ENCODE measurements around the gene TBC1D5. TPM values are rescaled to one million over a fixed set of nuclear protein-coding genes. Genes with fewer than 3 reads are reported as not detected.
A peak's percentile ranks its signal among the peaks of the same experiment; 100 is the strongest.

Gene TBC1D5
- total and polyA plus RNA-seq, 5 donors from 2014 or later: 27.6 to 61.6 (median 36.4) TPM

- no peak for DNase-seq
- peaks cover 15% of the 10 kb centered on the region for H3K36me3 Mint-ChIP-seq
- H3K27me3 ChIP-seq (ENCODE audit: control insufficient read depth, insufficient read depth, low read length): no peaks in the 10 kb centered on the region
- H3K4me1 Mint-ChIP-seq: peaks cover 3 to 20% (median 8%) of the 10 kb centered on the region in 4 donors
- peaks cover 3 to 8% of the 10 kb centered on the region in 2 experiments for H3K9me3 ChIP-seq (ENCODE audit: control insufficient read depth in 2 of 2, low read length in 2 of 2)
- H3K36me3 ChIP-seq (ENCODE audit: control insufficient read depth, insufficient read depth, low read length): peaks cover 7% of the 10 kb centered on the region
- peak overlapping the region in 1 of 3 donors; percentile 17 for H3K27ac Mint-ChIP-seq
- H3K4me3 Mint-ChIP-seq: no peak overlapping the region
- H3K27ac ChIP-seq (ENCODE audit: insufficient read depth, low read length, poor library complexity, severe bottlenecking): no peak overlapping the region
- peaks cover 0 to 15% (median 8%) of the 10 kb centered on the region in 7 donors for H3K9me3 Mint-ChIP-seq
- ATAC-seq (ENCODE audit: low read depth in 2 of 2): no peak
- H3K27me3 Mint-ChIP-seq: no peaks in the 10 kb centered on the region
- H3K4me3 ChIP-seq (ENCODE audit: low read depth, low read length): no peak overlapping the region
- no peaks in the 10 kb centered on the region for H3K4me1 ChIP-seq (ENCODE audit: control insufficient read depth, insufficient read depth, low read length, poor library complexity, severe bottlenecking)
Observed at GRCh38 chr3:17585394-17586325, 156.8 kb downstream of the TBC1D5 start.

- Histone ChIP-seq H3K27ac (ENCODE audit: insufficient read depth, low read length, poor library complexity, severe bottlenecking) (no peak overlapping the region), H3K4me1 (ENCODE audit: control insufficient read depth, insufficient read depth, low read length, poor library complexity, severe bottlenecking) (peaks cover 11% of the 10 kb centered on the region), H3K36me3 (ENCODE audit: control insufficient read depth, insufficient read depth, low read length) (no peaks in the 10 kb centered on the region), H3K4me3 (ENCODE audit: low read depth, low read length) (no peak overlapping the region), H3K9me3 (ENCODE audit: control insufficient read depth in 2 of 2, low read length in 2 of 2) (no peaks in the 10 kb centered on the region), H3K27me3 (ENCODE audit: control insufficient read depth, insufficient read depth, low read length) (no peaks in the 10 kb centered on the region)
- no peak for ATAC-seq (ENCODE audit: low read depth in 2 of 2)
- Mint-ChIP-seq H3K4me3 (no peak overlapping the region), H3K27me3 (no peaks in the 10 kb centered on the region), H3K27ac (no peak overlapping the region), H3K9me3 (peaks cover 0 to 1% (median 0%) of the 10 kb centered on the region in 7 donors), H3K36me3 (no peaks in the 10 kb centered on the region), H3K4me1 (peaks cover 3 to 16% (median 8%) of the 10 kb centered on the region in 4 donors)
- DNase-seq: no peak
Observed at GRCh38 chr3:17584066-17584465, 158.4 kb downstream of the TBC1D5 start.

- no peak overlapping the region for H3K4me3 Mint-ChIP-seq
- no peaks in the 10 kb centered on the region for H3K9me3 ChIP-seq (ENCODE audit: control insufficient read depth in 2 of 2, low read length in 2 of 2)
- peaks cover 11% of the 10 kb centered on the region for H3K4me1 ChIP-seq (ENCODE audit: control insufficient read depth, insufficient read depth, low read length, poor library complexity, severe bottlenecking)
- H3K27ac Mint-ChIP-seq: no peak overlapping the region
- H3K9me3 Mint-ChIP-seq: peaks cover 0 to 1% (median 0%) of the 10 kb centered on the region in 7 donors
- no peaks in the 10 kb centered on the region for H3K36me3 Mint-ChIP-seq
- no peaks in the 10 kb centered on the region for H3K36me3 ChIP-seq (ENCODE audit: control insufficient read depth, insufficient read depth, low read length)
- no peaks in the 10 kb centered on the region for H3K27me3 Mint-ChIP-seq
- H3K27me3 ChIP-seq (ENCODE audit: control insufficient read depth, insufficient read depth, low read length): no peaks in the 10 kb centered on the region
- no peak for ATAC-seq (ENCODE audit: low read depth in 2 of 2)
- peaks cover 2 to 14% (median 5%) of the 10 kb centered on the region in 4 donors for H3K4me1 Mint-ChIP-seq
- no peak for DNase-seq
- H3K4me3 ChIP-seq (ENCODE audit: low read depth, low read length): no peak overlapping the region
- no peak overlapping the region for H3K27ac ChIP-seq (ENCODE audit: insufficient read depth, low read length, poor library complexity, severe bottlenecking)
Observed at GRCh38 chr3:17583530-17583929, 158.9 kb downstream of the TBC1D5 start.

- peaks cover 0 to 1% (median 0%) of the 10 kb centered on the region in 7 donors for H3K9me3 Mint-ChIP-seq
- no peak for DNase-seq
- Histone ChIP-seq H3K27ac (ENCODE audit: insufficient read depth, low read length, poor library complexity, severe bottlenecking) (no peak overlapping the region), H3K9me3 (ENCODE audit: control insufficient read depth in 2 of 2, low read length in 2 of 2) (no peaks in the 10 kb centered on the region), H3K36me3 (ENCODE audit: control insufficient read depth, insufficient read depth, low read length) (no peaks in the 10 kb centered on the region), H3K4me1 (ENCODE audit: control insufficient read depth, insufficient read depth, low read length, poor library complexity, severe bottlenecking) (peaks cover 11% of the 10 kb centered on the region), H3K4me3 (ENCODE audit: low read depth, low read length) (no peak overlapping the region), H3K27me3 (ENCODE audit: control insufficient read depth, insufficient read depth, low read length) (no peaks in the 10 kb centered on the region)
- no peaks in the 10 kb centered on the region for H3K27me3 Mint-ChIP-seq
- no peak for ATAC-seq (ENCODE audit: low read depth in 2 of 2)
- no peaks in the 10 kb centered on the region for H3K36me3 Mint-ChIP-seq
- no peak overlapping the region for H3K27ac Mint-ChIP-seq
- H3K4me1 Mint-ChIP-seq: peaks cover 0 to 19% (median 7%) of the 10 kb centered on the region in 4 donors
- H3K4me3 Mint-ChIP-seq: no peak overlapping the region
Observed at GRCh38 chr3:17581421-17582080, 160.9 kb downstream of the TBC1D5 start.

GRCh38 chr3:17580901-17581300 lies 161.5 kb downstream of the TBC1D5 start:
- Histone ChIP-seq H3K4me1 (ENCODE audit: control insufficient read depth, insufficient read depth, low read length, poor library complexity, severe bottlenecking) (peaks cover 11% of the 10 kb centered on the region), H3K9me3 (ENCODE audit: control insufficient read depth in 2 of 2, low read length in 2 of 2) (no peaks in the 10 kb centered on the region), H3K4me3 (ENCODE audit: low read depth, low read length) (no peak overlapping the region), H3K27me3 (ENCODE audit: control insufficient read depth, insufficient read depth, low read length) (no peaks in the 10 kb centered on the region), H3K27ac (ENCODE audit: insufficient read depth, low read length, poor library complexity, severe bottlenecking) (no peak overlapping the region), H3K36me3 (ENCODE audit: control insufficient read depth, insufficient read depth, low read length) (no peaks in the 10 kb centered on the region)
- Mint-ChIP-seq H3K36me3 (no peaks in the 10 kb centered on the region), H3K4me3 (no peak overlapping the region), H3K27me3 (no peaks in the 10 kb centered on the region), H3K4me1 (peaks cover 0 to 18% (median 6%) of the 10 kb centered on the region in 4 donors), H3K27ac (no peak overlapping the region), H3K9me3 (peaks cover 0 to 1% (median 0%) of the 10 kb centered on the region in 7 donors)
- DNase-seq (no peak), ATAC-seq (ENCODE audit: low read depth in 2 of 2) (no peak)

GRCh38 chr3:17579289-17580031 lies 163.0 kb downstream of the TBC1D5 start:
- Histone ChIP-seq H3K4me1 (ENCODE audit: control insufficient read depth, insufficient read depth, low read length, poor library complexity, severe bottlenecking) (peaks cover 11% of the 10 kb centered on the region), H3K4me3 (ENCODE audit: low read depth, low read length) (no peak overlapping the region), H3K9me3 (ENCODE audit: control insufficient read depth in 2 of 2, low read length in 2 of 2) (no peaks in the 10 kb centered on the region), H3K27me3 (ENCODE audit: control insufficient read depth, insufficient read depth, low read length) (no peaks in the 10 kb centered on the region), H3K36me3 (ENCODE audit: control insufficient read depth, insufficient read depth, low read length) (no peaks in the 10 kb centered on the region), H3K27ac (ENCODE audit: insufficient read depth, low read length, poor library complexity, severe bottlenecking) (no peak overlapping the region)
- ATAC-seq (ENCODE audit: low read depth in 2 of 2) (no peak), DNase-seq (peak in 1 of 3 donors; percentile 31)
- no peaks in the 10 kb centered on the region for H3K36me3 Mint-ChIP-seq
- H3K4me1 Mint-ChIP-seq: peaks cover 0 to 15% (median 4%) of the 10 kb centered on the region in 4 donors
- peaks cover 0 to 1% (median 0%) of the 10 kb centered on the region in 7 donors for H3K9me3 Mint-ChIP-seq
- no peaks in the 10 kb centered on the region for H3K27me3 Mint-ChIP-seq
- H3K27ac Mint-ChIP-seq: peak overlapping the region in 1 of 3 donors; percentile 40
- H3K4me3 Mint-ChIP-seq: no peak overlapping the region

GRCh38 chr3:17577796-17578520 lies 164.5 kb downstream of the TBC1D5 start:
- H3K9me3 Mint-ChIP-seq: peaks cover 0 to 1% (median 0%) of the 10 kb centered on the region in 7 donors
- Histone ChIP-seq H3K27me3 (ENCODE audit: control insufficient read depth, insufficient read depth, low read length) (no peaks in the 10 kb centered on the region), H3K36me3 (ENCODE audit: control insufficient read depth, insufficient read depth, low read length) (no peaks in the 10 kb centered on the region), H3K4me3 (ENCODE audit: low read depth, low read length) (no peak overlapping the region), H3K27ac (ENCODE audit: insufficient read depth, low read length, poor library complexity, severe bottlenecking) (no peak overlapping the region), H3K9me3 (ENCODE audit: control insufficient read depth in 2 of 2, low read length in 2 of 2) (no peaks in the 10 kb centered on the region), H3K4me1 (ENCODE audit: control insufficient read depth, insufficient read depth, low read length, poor library complexity, severe bottlenecking) (peaks cover 11% of the 10 kb centered on the region)
- no peaks in the 10 kb centered on the region for H3K36me3 Mint-ChIP-seq
- peaks cover 0 to 19% (median 8%) of the 10 kb centered on the region in 4 donors for H3K4me1 Mint-ChIP-seq
- no peak overlapping the region for H3K4me3 Mint-ChIP-seq
- no peak for DNase-seq
- no peak overlapping the region for H3K27ac Mint-ChIP-seq
- no peak for ATAC-seq (ENCODE audit: low read depth in 2 of 2)
- no peaks in the 10 kb centered on the region for H3K27me3 Mint-ChIP-seq

All from CD4-positive, CD25-positive, alpha-beta regulatory T cell (primary cell).